GM03348 (cell line): ENCODE data around the gene CNOT3.

ENCODE experiments used
- DNase-seq: peaks from one replicate; pipeline ENCODE4 v3.0.0; 2012; ENCODE audit warnings: low spot score

CNOT3 gene

GRCh38 chr19:54121259-54121658, 16.3 kb upstream of the CNOT3 start:
- DNase-seq, result no peak

GRCh38 chr19:54123682-54124081, 13.9 kb upstream of the CNOT3 start:
- DNase-seq, result no peak

GRCh38 chr19:54124393-54124792, 13.2 kb upstream of the CNOT3 start:
- no peak for DNase-seq

GRCh38 chr19:54125713-54126112, 11.8 kb upstream of the CNOT3 start:
- DNase-seq, result no peak

- no peak for DNase-seq
Observed at GRCh38 chr19:54127688-54128440, 9.7 kb upstream of the CNOT3 start.

- DNase-seq, result no peak
Observed at GRCh38 chr19:54128441-54128725, 9.2 kb upstream of the CNOT3 start.

- no peak for DNase-seq
Observed at GRCh38 chr19:54128796-54129616, 8.6 kb upstream of the CNOT3 start.

- DNase-seq, result no peak
Observed at GRCh38 chr19:54129617-54129996, 8.0 kb upstream of the CNOT3 start.

GRCh38 chr19:54133312-54133956, 4.1 kb upstream of the CNOT3 start:
- DNase-seq, result no peak

GRCh38 chr19:54133957-54134590, 3.5 kb upstream of the CNOT3 start:
- DNase-seq, result no peak

GRCh38 chr19:54136086-54136863, 1.3 kb upstream of the CNOT3 start:
- peak; percentile 35 for DNase-seq

- peak; percentile 98 for DNase-seq
Observed at GRCh38 chr19:54136864-54137698, 481 bp upstream of the CNOT3 start.

- DNase-seq, result no peak
Observed at GRCh38 chr19:54138489-54139256, 1.1 kb downstream of the CNOT3 start.

- DNase-seq, result peak; percentile 50
Observed at GRCh38 chr19:54141356-54141755, 3.8 kb downstream of the CNOT3 start.

- no peak for DNase-seq
Observed at GRCh38 chr19:54142166-54142780, 4.7 kb downstream of the CNOT3 start.

GRCh38 chr19:54145541-54146158, 8.1 kb downstream of the CNOT3 start:
- DNase-seq, result no peak

GRCh38 chr19:54147676-54148075, 10.1 kb downstream of the CNOT3 start:
- DNase-seq, result no peak

- no peak for DNase-seq
Observed at GRCh38 chr19:54148158-54148557, 10.6 kb downstream of the CNOT3 start.
